ENCODE measurements around the gene TMC2. TPM values are rescaled to one million over a fixed set of nuclear protein-coding genes. Genes with fewer than 3 reads are reported as not detected.

Gene TMC2
- total RNA-seq, 2 experiments from 2014 or later = not detected

DNA sequence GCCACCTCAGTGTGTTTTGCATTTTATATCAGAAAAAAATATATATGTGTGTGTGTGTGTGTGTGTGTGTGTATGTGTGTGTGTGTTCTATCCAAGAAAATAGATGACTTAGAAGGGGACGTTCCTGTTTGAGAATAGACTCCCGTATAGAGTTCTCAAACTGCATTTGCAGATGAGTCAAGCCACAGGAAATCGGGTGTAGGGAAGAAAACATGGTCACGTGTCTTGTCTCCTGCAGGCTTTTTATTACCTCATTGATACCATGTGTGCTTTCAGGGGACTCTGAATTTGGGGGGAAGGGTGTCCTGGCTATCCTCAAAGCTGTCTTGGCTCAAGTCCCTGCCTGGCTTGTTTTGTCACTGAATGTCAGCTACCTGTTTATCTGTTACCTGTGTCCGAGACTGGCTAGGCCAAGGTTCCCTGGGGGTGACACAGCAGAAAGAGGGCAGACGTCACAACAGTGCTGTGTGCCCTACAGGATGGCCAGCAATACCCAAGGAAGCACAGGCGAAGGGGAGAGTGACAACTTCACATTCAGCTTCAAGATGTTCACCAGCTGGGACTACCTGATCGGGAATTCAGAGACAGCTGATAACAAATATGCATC, 60.4 kb downstream of the TMC2 start:
- Mint-ChIP-seq H3K36me3 (no peaks in the 10 kb centered on the region), H3K9me3 (no peaks in the 10 kb centered on the region), H3K27ac (no peak overlapping the region), H3K4me3 (no peak overlapping the region), H3K4me1 (ENCODE audit: low read depth) (no peaks in the 10 kb centered on the region), H3K27me3 (peaks cover 9% of the 10 kb centered on the region)
- DNase-seq = no peak
- ChIA-PET CTCF (no interaction called here), POLR2A (no interaction called here)
- intact Hi-C loops (cut with micrococcal nuclease) = no loop called here

DNA sequence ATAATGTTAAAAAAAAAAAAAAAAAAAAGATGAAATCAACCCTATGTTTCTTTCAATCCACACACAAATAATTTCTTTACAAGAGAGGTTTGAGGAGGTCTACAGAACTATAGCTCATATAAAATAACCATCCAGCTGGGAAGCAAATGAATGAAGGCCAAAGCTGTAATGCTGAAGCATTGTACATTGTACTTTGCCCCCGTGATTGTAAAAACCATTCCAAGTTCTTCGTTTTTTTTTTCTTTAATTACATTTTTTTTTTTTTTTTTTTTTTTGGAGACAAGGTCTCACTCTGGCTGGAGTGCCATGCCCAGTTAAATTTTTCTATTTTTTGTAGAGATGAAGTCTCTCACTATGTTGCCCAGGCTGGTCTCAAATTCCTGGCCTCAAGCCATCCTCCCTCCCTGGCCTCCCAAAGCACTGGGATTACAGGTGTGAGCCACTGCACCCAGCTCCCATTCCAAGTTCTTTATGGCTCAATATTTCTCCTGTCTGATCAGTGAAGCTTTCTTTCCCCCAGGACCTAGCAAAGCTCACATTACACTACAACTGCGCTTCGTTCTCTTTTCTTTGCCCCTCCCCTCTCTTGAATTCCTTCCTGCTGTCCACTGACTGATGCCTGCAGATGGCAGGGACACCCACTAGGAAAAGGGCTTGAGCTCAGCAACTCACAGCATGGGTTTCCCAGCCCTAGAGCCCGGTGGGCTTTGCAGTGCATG, 63.1 kb downstream of the TMC2 start:
- no peaks in the 10 kb centered on the region for H3K36me3 Mint-ChIP-seq
- POLR2A ChIA-PET = no interaction called here
- H3K4me1 Mint-ChIP-seq (ENCODE audit: low read depth) = no peaks in the 10 kb centered on the region
- CTCF ChIA-PET = no interaction called here
- DNase-seq = no peak
- H3K27me3 Mint-ChIP-seq = peaks cover 4% of the 10 kb centered on the region
- H3K27ac Mint-ChIP-seq = no peak overlapping the region
- H3K4me3 Mint-ChIP-seq = no peak overlapping the region
- intact Hi-C loops (cut with micrococcal nuclease) = no loop called here
- no peaks in the 10 kb centered on the region for H3K9me3 Mint-ChIP-seq

GRCh38 chr20:2602046-2602735, 65.8 kb downstream of the TMC2 start:
- intact Hi-C loops (cut with micrococcal nuclease) = no loop called here
- Mint-ChIP-seq H3K4me1 (ENCODE audit: low read depth) (no peaks in the 10 kb centered on the region), H3K4me3 (no peak overlapping the region), H3K27ac (no peak overlapping the region), H3K36me3 (peaks cover under 1% of the 10 kb centered on the region), H3K27me3 (peaks cover 4% of the 10 kb centered on the region), H3K9me3 (peaks cover 14% of the 10 kb centered on the region)
- DNase-seq = no peak
- CTCF ChIA-PET = no interaction called here
- POLR2A ChIA-PET = no interaction called here

DNA sequence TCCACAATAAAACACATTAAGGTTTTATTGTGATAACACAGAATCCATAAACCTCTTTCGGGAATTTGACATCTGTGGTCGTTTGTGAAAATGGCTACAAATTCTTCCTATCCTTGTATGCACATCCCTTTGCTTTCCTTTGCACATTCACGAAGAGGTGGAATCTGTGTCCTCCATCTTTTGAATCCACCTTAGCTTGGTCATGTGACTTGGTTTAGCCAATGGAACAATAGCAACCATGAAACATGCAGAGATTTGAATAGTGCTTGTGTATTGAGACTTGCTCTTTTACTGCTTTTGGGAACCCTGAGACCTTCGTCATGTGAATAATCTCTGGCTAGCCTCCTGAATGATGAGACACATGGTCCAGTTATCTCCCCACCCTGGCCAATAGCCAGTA, 66.4 kb downstream of the TMC2 start:
- CTCF ChIA-PET = no interaction called here
- H3K27me3 Mint-ChIP-seq = peaks cover 4% of the 10 kb centered on the region
- no peak overlapping the region for H3K27ac Mint-ChIP-seq
- no peaks in the 10 kb centered on the region for H3K4me1 Mint-ChIP-seq (ENCODE audit: low read depth)
- intact Hi-C loops (cut with micrococcal nuclease) = no loop called here
- POLR2A ChIA-PET = no interaction called here
- peaks cover 5% of the 10 kb centered on the region for H3K36me3 Mint-ChIP-seq
- H3K9me3 Mint-ChIP-seq = peaks cover 18% of the 10 kb centered on the region
- H3K4me3 Mint-ChIP-seq = no peak overlapping the region
- DNase-seq = no peak

- peaks cover 18% of the 10 kb centered on the region for H3K9me3 Mint-ChIP-seq
- ChIA-PET CTCF (interaction anchor here (0.6 kb wide), 1 partner anchor 19 kb away, joined by 3 read pairs; no protein-coding TSS in a partner anchor), POLR2A (no interaction called here)
- no peak for DNase-seq
- peaks cover 3% of the 10 kb centered on the region for H3K27me3 Mint-ChIP-seq
- H3K36me3 Mint-ChIP-seq = peaks cover 5% of the 10 kb centered on the region
- intact Hi-C loops (cut with micrococcal nuclease) = no loop called here
- no peaks in the 10 kb centered on the region for H3K4me1 Mint-ChIP-seq (ENCODE audit: low read depth)
- H3K27ac Mint-ChIP-seq = no peak overlapping the region
- H3K4me3 Mint-ChIP-seq = no peak overlapping the region
Measured at GRCh38 chr20:2603816-2604505, 67.6 kb downstream of the TMC2 start.

DNA sequence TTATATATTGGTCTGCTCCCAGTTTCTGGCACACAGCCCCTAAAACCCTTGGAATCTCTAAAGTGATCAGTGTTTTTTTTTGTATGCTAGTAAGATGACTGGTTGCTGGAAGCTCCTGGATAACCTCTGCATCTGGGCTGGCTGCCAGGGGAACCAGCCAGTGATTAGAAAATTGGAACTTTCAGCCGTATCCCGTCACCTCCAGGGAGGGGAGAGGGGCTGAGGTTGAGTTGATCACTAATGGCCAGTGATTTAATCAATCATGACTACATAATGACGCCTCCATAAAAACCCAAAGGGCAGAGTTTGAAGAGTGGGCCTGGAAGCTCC, 68.1 kb downstream of the TMC2 start:
- intact Hi-C loops (cut with micrococcal nuclease) = no loop called here
- POLR2A ChIA-PET = no interaction called here
- CTCF ChIA-PET = interaction anchor here (0.6 kb wide), 1 partner anchor 19 kb away, joined by 3 read pairs; no protein-coding TSS in a partner anchor

DNA sequence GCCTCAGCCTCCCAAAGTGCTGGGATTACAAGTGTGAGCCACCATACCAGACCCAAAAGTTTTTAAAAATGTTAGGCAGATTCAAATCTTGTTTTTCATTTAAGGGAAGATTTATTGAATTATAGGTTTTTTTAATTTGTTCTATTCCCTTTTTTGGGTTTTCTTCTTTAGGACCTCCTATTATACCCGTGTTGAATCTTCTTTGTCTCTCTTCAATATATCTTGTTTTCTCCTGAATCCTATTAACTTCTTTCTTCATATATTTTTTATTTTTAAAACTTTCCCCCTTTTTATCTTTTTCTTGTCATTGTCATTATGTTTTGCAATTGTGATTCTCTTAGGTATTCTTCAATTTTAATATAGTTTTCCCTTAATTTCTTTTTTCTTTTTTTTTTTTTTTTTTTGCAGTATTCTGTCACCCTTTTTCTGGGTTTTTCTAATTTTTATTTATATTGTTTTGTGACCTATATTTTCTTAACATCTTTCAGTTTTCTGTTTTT, 70.2 kb downstream of the TMC2 start:
- ChIA-PET POLR2A (no interaction called here), CTCF (no interaction called here)
- no peaks in the 10 kb centered on the region for H3K4me1 Mint-ChIP-seq (ENCODE audit: low read depth)
- H3K27ac Mint-ChIP-seq = no peak overlapping the region
- peaks cover 5% of the 10 kb centered on the region for H3K36me3 Mint-ChIP-seq
- peaks cover 18% of the 10 kb centered on the region for H3K9me3 Mint-ChIP-seq
- no peak overlapping the region for H3K4me3 Mint-ChIP-seq
- no peak for DNase-seq
- intact Hi-C loops (cut with micrococcal nuclease) = no loop called here
- H3K27me3 Mint-ChIP-seq = peaks cover 8% of the 10 kb centered on the region

More for the DNA sequence above, 68.1 kb downstream of the TMC2 start:
- H3K27me3 Mint-ChIP-seq = peaks cover 6% of the 10 kb centered on the region
- no peaks in the 10 kb centered on the region for H3K4me1 Mint-ChIP-seq (ENCODE audit: low read depth)
- no peak overlapping the region for H3K27ac Mint-ChIP-seq
- H3K36me3 Mint-ChIP-seq = peaks cover 5% of the 10 kb centered on the region
- H3K9me3 Mint-ChIP-seq = peaks cover 18% of the 10 kb centered on the region
- no peak overlapping the region for H3K4me3 Mint-ChIP-seq
- DNase-seq = no peak

GRCh38 chr20:2610326-2610725, 74.0 kb downstream of the TMC2 start:
- intact Hi-C loops (cut with micrococcal nuclease) = no loop called here
- peaks cover 5% of the 10 kb centered on the region for H3K36me3 Mint-ChIP-seq
- H3K27ac Mint-ChIP-seq = no peak overlapping the region
- H3K27me3 Mint-ChIP-seq = peaks cover 10% of the 10 kb centered on the region
- ChIA-PET CTCF (no interaction called here), POLR2A (no interaction called here)
- no peak overlapping the region for H3K4me3 Mint-ChIP-seq
- peaks cover 13% of the 10 kb centered on the region for H3K9me3 Mint-ChIP-seq
- H3K4me1 Mint-ChIP-seq (ENCODE audit: low read depth) = no peaks in the 10 kb centered on the region
- no peak for DNase-seq

DNA sequence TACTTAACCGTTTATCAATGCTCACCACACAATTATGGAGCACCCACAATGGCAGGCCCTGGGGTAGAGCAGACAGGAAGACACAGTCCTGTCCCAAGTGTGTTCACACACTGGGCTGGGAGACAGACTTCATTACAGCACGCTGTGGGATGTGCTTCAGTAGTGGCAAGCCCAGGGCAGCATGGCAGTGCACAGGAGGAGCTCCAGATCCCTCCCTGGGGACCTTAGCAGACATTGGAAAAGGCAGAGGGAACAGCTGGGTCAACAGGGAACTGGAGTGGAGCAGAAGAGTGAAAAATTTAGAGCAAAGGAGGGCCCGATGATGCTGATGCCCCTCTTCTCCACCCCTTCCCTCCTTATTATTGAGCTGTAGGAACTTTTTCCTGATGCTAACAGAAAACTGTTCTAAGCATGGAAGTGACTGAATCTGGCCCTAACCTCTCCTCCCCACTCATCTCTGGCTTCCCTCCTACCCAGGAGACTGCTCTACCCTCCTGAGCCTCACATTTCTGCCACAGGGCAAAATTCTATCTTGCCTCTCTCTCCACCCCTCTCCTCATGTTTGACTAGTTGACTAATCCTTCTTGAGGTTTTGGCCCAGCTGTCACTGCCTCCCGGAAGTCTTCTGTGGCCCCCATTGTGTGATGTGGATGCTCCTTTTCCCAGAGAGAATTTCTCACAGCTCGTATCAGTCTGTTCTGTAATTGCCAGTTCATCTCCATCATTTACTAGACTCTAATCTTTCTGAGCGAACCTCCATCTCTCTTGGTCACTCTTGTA, 74.8 kb downstream of the TMC2 start:
- POLR2A ChIA-PET = interaction anchor here (0.6 kb wide), 1 partner anchor 25 kb away, joined by 3 read pairs; no protein-coding TSS in a partner anchor

DNA sequence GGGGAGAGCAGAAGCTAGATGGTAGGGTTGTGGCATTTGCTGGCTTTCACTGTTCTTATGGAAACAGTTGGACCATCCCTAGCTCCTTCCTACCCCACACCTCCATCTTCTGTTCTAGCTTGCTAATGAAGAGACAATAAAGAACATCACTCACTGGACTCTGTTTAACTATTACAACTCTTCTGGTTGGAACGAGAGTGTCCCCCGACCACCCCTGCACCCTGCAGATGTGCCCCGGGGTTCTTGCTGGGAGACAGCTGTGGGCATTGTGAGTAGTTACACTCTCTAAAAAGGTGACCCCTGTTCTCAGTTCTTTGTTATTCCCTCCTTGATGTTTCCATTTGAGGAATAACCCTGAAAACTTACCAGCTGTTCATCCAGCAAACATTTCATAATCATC, 75.7 kb downstream of the TMC2 start:
- intact Hi-C loops (cut with micrococcal nuclease) = no loop called here
- Mint-ChIP-seq H3K9me3 (peaks cover 5% of the 10 kb centered on the region), H3K27ac (no peak overlapping the region), H3K4me3 (no peak overlapping the region), H3K36me3 (peaks cover 5% of the 10 kb centered on the region), H3K4me1 (ENCODE audit: low read depth) (no peaks in the 10 kb centered on the region), H3K27me3 (peaks cover 16% of the 10 kb centered on the region)
- ChIA-PET CTCF (interaction anchor here (0.7 kb wide), 1 partner anchor 90 kb away, joined by 4 read pairs; no protein-coding TSS in a partner anchor), POLR2A (no interaction called here)
- no peak for DNase-seq

More for the DNA sequence above, 74.8 kb downstream of the TMC2 start:
- CTCF ChIA-PET = no interaction called here
- Mint-ChIP-seq H3K4me1 (ENCODE audit: low read depth) (no peaks in the 10 kb centered on the region), H3K36me3 (peaks cover 5% of the 10 kb centered on the region), H3K27me3 (peaks cover 12% of the 10 kb centered on the region), H3K27ac (no peak overlapping the region), H3K9me3 (peaks cover 7% of the 10 kb centered on the region), H3K4me3 (no peak overlapping the region)
- no peak for DNase-seq
- intact Hi-C loops (cut with micrococcal nuclease) = no loop called here

- Mint-ChIP-seq H3K9me3 (no peaks in the 10 kb centered on the region), H3K27me3 (peaks cover 24% of the 10 kb centered on the region), H3K4me1 (ENCODE audit: low read depth) (no peaks in the 10 kb centered on the region), H3K36me3 (no peaks in the 10 kb centered on the region), H3K4me3 (no peak overlapping the region), H3K27ac (no peak overlapping the region)
- no peak for DNase-seq
- CTCF ChIA-PET = no interaction called here
- intact Hi-C loops (cut with micrococcal nuclease) = no loop called here
- POLR2A ChIA-PET = no interaction called here
Measured at GRCh38 chr20:2616634-2617033, 80.3 kb downstream of the TMC2 start.
